Large intestine (tissue), 3 donors: ENCODE data around the gene ADAMTSL2. TPM values are rescaled to one million over a fixed set of nuclear protein-coding genes. Genes with fewer than 3 reads are reported as not detected.

ENCODE experiments used
- DNase-seq, 2 donors: peaks; one replicate each; pipeline versions ENCODE4 v3.0.0 to v3.0.0-alpha.2; 2013
- H3K27ac ChIP-seq: one replicate; pipeline ENCODE4 v1.5.1; 2013; ENCODE audit warnings: low read length
- H3K27me3 ChIP-seq: 2 replicates; pipeline ENCODE4 v1.6.1; 2013; ENCODE audit warnings: low read length; ENCODE audit not compliant: control insufficient read depth, insufficient read depth
- H3K36me3 ChIP-seq: 2 replicates; pipeline ENCODE4 v1.6.1; 2013; ENCODE audit warnings: low read length; ENCODE audit not compliant: control insufficient read depth, insufficient read depth
- H3K4me1 ChIP-seq: one replicate; pipeline ENCODE4 v1.6.1; 2013; ENCODE audit warnings: low read length; ENCODE audit not compliant: control insufficient read depth, insufficient read depth
- H3K4me3 ChIP-seq: one replicate; pipeline ENCODE4 v1.5.1; 2013; ENCODE audit warnings: low read length
- H3K9me3 ChIP-seq: one replicate; pipeline ENCODE4 v1.6.1; 2013; ENCODE audit warnings: mild to moderate bottlenecking, low read depth, low read length, moderate library complexity; ENCODE audit not compliant: control insufficient read depth
- WGBS: methylation state at CpG from one replicate; pipeline ENCODE4 v1.1.5; 2013; ENCODE audit warnings: low lambda C conversion rate; ENCODE audit not compliant: insufficient coverage; 5-methylcytosine and 5-hydroxymethylcytosine counted together
- polyA plus RNA-seq: library from polyadenylated mRNA; unstranded; fragments of 120-200 nt; gene quantifications from one replicate; pipeline ENCODE4 v1.2.1, GENCODE V29; 2013

Gene ADAMTSL2
- polyA plus RNA-seq, 1 donor, result 0.69 TPM

- H3K36me3 ChIP-seq, result no peaks in the 10 kb centered on the region
- WGBS, result no CpG with 5 or more reads among the region's 1 CpG
Observed at GRCh38 chr9:133502112-133502511, 32.4 kb upstream of the ADAMTSL2 start.

GRCh38 chr9:133505186-133505830 lies 29.2 kb upstream of the ADAMTSL2 start:
- no peak for DNase-seq
- Histone ChIP-seq H3K4me3 (no peak overlapping the region), H3K9me3 (peaks cover 6% of the 10 kb centered on the region), H3K4me1 (peaks cover 6% of the 10 kb centered on the region), H3K27me3 (peaks cover 16% of the 10 kb centered on the region), H3K27ac (no peak overlapping the region), H3K36me3 (no peaks in the 10 kb centered on the region)
- WGBS, result no CpG with 5 or more reads among the region's 13 CpGs

More at GRCh38 chr9:133502112-133502511, 32.4 kb upstream of the ADAMTSL2 start:
- peaks cover 6% of the 10 kb centered on the region for H3K9me3 ChIP-seq
- no peak overlapping the region for H3K27ac ChIP-seq
- no peak for DNase-seq
- H3K27me3 ChIP-seq, result peaks cover 10% of the 10 kb centered on the region
- no peak overlapping the region for H3K4me3 ChIP-seq
- H3K4me1 ChIP-seq, result peaks cover 2% of the 10 kb centered on the region

- H3K27ac ChIP-seq, result no peak overlapping the region
- peaks cover 8% of the 10 kb centered on the region for H3K9me3 ChIP-seq
- H3K4me3 ChIP-seq, result no peak overlapping the region
- no peak for DNase-seq
- WGBS, result no CpG with 5 or more reads among the region's 23 CpGs
- H3K36me3 ChIP-seq, result no peaks in the 10 kb centered on the region
- H3K4me1 ChIP-seq, result peaks cover 6% of the 10 kb centered on the region
- peaks cover 16% of the 10 kb centered on the region for H3K27me3 ChIP-seq
Observed at GRCh38 chr9:133505901-133506652, 28.4 kb upstream of the ADAMTSL2 start.

- H3K9me3 ChIP-seq, result peaks cover 10% of the 10 kb centered on the region
- H3K27ac ChIP-seq, result no peak overlapping the region
- DNase-seq, result no peak
- no peaks in the 10 kb centered on the region for H3K36me3 ChIP-seq
- H3K4me1 ChIP-seq, result peaks cover 6% of the 10 kb centered on the region
- peaks cover 16% of the 10 kb centered on the region for H3K27me3 ChIP-seq
- H3K4me3 ChIP-seq, result no peak overlapping the region
- WGBS, result no CpG with 5 or more reads among the region's 18 CpGs
Observed at GRCh38 chr9:133506653-133507038, 27.9 kb upstream of the ADAMTSL2 start.

GRCh38 chr9:133507246-133507965 lies 27.1 kb upstream of the ADAMTSL2 start:
- H3K4me1 ChIP-seq, result peaks cover 6% of the 10 kb centered on the region
- H3K27ac ChIP-seq, result no peak overlapping the region
- no CpG with 5 or more reads among the region's 24 CpGs for WGBS
- DNase-seq, result no peak
- peaks cover 4% of the 10 kb centered on the region for H3K9me3 ChIP-seq
- peaks cover 16% of the 10 kb centered on the region for H3K27me3 ChIP-seq
- no peaks in the 10 kb centered on the region for H3K36me3 ChIP-seq
- H3K4me3 ChIP-seq, result no peak overlapping the region

- Histone ChIP-seq H3K36me3 (no peaks in the 10 kb centered on the region), H3K27ac (no peak overlapping the region), H3K4me3 (no peak overlapping the region), H3K27me3 (peaks cover 16% of the 10 kb centered on the region), H3K4me1 (peaks cover 6% of the 10 kb centered on the region), H3K9me3 (peaks cover 4% of the 10 kb centered on the region)
- DNase-seq, result no peak
- WGBS, result no CpG with 5 or more reads among the region's 8 CpGs
Observed at GRCh38 chr9:133508046-133508445, 26.5 kb upstream of the ADAMTSL2 start.

GRCh38 chr9:133509179-133510083 lies 25.1 kb upstream of the ADAMTSL2 start:
- H3K9me3 ChIP-seq, result peaks cover 4% of the 10 kb centered on the region
- H3K27me3 ChIP-seq, result peaks cover 13% of the 10 kb centered on the region
- WGBS, result no CpG with 5 or more reads among the region's 26 CpGs
- H3K27ac ChIP-seq, result no peak overlapping the region
- no peak overlapping the region for H3K4me3 ChIP-seq
- DNase-seq, result no peak
- peaks cover 6% of the 10 kb centered on the region for H3K4me1 ChIP-seq
- no peaks in the 10 kb centered on the region for H3K36me3 ChIP-seq

GRCh38 chr9:133510926-133511505 lies 23.5 kb upstream of the ADAMTSL2 start:
- Histone ChIP-seq H3K9me3 (peaks cover 4% of the 10 kb centered on the region), H3K27ac (no peak overlapping the region), H3K36me3 (no peaks in the 10 kb centered on the region), H3K4me3 (no peak overlapping the region), H3K4me1 (peaks cover 6% of the 10 kb centered on the region), H3K27me3 (peaks cover 13% of the 10 kb centered on the region)
- WGBS, result no CpG with 5 or more reads among the region's 27 CpGs
- DNase-seq, result no peak

GRCh38 chr9:133511607-133512006 lies 22.9 kb upstream of the ADAMTSL2 start:
- Histone ChIP-seq H3K9me3 (peaks cover 4% of the 10 kb centered on the region), H3K27ac (no peak overlapping the region), H3K36me3 (no peaks in the 10 kb centered on the region), H3K27me3 (peaks cover 13% of the 10 kb centered on the region), H3K4me1 (peaks cover 6% of the 10 kb centered on the region), H3K4me3 (no peak overlapping the region)
- WGBS, result 80% methylated on average over 1 of the region's 10 CpGs
- DNase-seq, result no peak
